Astrocyte (in vitro differentiated cells and primary cell): ENCODE data around the gene SLC18A3. TPM values are rescaled to one million over a fixed set of nuclear protein-coding genes. Genes with fewer than 3 reads are reported as not detected.

ENCODE experiments used
- DNase-seq: peaks from one replicate; pipeline ENCODE4 v3.0.0-alpha.2; 2010; ENCODE audit warnings: low read depth
- FAIRE-seq: peaks from 2 replicates; lab custom pipeline; 2011; peaks lifted over from hg19 to GRCh38; lab: Jason Lieb, UNC
- H2AFZ ChIP-seq: 2 replicates; pipeline ENCODE4 v1.6.0; 2012; ENCODE audit warnings: low read depth, low read length, inconsistent platforms
- H3K27ac ChIP-seq: 2 replicates; pipeline ENCODE4 v1.5.1; 2011; ENCODE audit warnings: low read depth, low read length, inconsistent platforms
- H3K27me3 ChIP-seq: 2 replicates; pipeline ENCODE4 v1.6.0; 2011; ENCODE audit warnings: low read length, inconsistent platforms; ENCODE audit not compliant: insufficient read depth
- H3K36me3 ChIP-seq: 2 replicates; pipeline ENCODE4 v1.5.1; 2011; ENCODE audit warnings: low read length, inconsistent platforms; ENCODE audit not compliant: insufficient read depth
- H3K4me1 ChIP-seq: 2 replicates; pipeline ENCODE4 v1.5.1; 2011; ENCODE audit warnings: low read length, inconsistent platforms; ENCODE audit not compliant: insufficient read depth
- H3K4me2 ChIP-seq: 2 replicates; pipeline ENCODE4 v1.6.0; 2012; ENCODE audit warnings: low read length, inconsistent platforms
- H3K4me3 ChIP-seq: 2 replicates; pipeline ENCODE4 v1.5.1; 2011; ENCODE audit warnings: low read depth, mild to moderate bottlenecking, low read length, inconsistent platforms; ENCODE audit not compliant: insufficient read depth
- H3K79me2 ChIP-seq: 2 replicates; pipeline ENCODE4 v1.6.0; 2012; ENCODE audit warnings: mild to moderate bottlenecking, low read length, inconsistent platforms; ENCODE audit not compliant: insufficient read depth
- H3K9ac ChIP-seq: 2 replicates; pipeline ENCODE4 v1.6.0; 2012; ENCODE audit warnings: mild to moderate bottlenecking, low read length, inconsistent platforms
- H3K9me3 ChIP-seq: 2 replicates; pipeline ENCODE4 v1.5.1; 2012; ENCODE audit warnings: low read depth, mild to moderate bottlenecking, low read length, inconsistent platforms; ENCODE audit not compliant: insufficient read depth
- H4K20me1 ChIP-seq: 2 replicates; pipeline ENCODE4 v1.6.0; 2012; ENCODE audit warnings: low read length, inconsistent platforms; ENCODE audit not compliant: insufficient read depth
- H3K27ac Mint-ChIP-seq: one replicate; pipeline ENCODE4 v1.8.0; 2021; ENCODE audit warnings: mild to moderate bottlenecking, mixed read lengths; ENCODE audit not compliant: unreplicated experiment
- H3K27me3 Mint-ChIP-seq: one replicate; pipeline ENCODE4 v1.8.0; 2021; ENCODE audit warnings: low read depth, mixed read lengths; ENCODE audit not compliant: unreplicated experiment
- H3K36me3 Mint-ChIP-seq: one replicate; pipeline ENCODE4 v1.8.0; 2021; ENCODE audit warnings: low read depth, mixed read lengths; ENCODE audit not compliant: unreplicated experiment
- H3K4me1 Mint-ChIP-seq: one replicate; pipeline ENCODE4 v1.8.0; 2021; ENCODE audit warnings: low read depth, mixed read lengths; ENCODE audit not compliant: unreplicated experiment
- H3K4me3 Mint-ChIP-seq: one replicate; pipeline ENCODE4 v1.8.0; 2021; ENCODE audit warnings: mild to moderate bottlenecking, moderate library complexity, mixed read lengths; ENCODE audit not compliant: unreplicated experiment
- H3K9me3 Mint-ChIP-seq: one replicate; pipeline ENCODE4 v1.8.0; 2021; ENCODE audit warnings: mild to moderate bottlenecking, mixed read lengths; ENCODE audit not compliant: unreplicated experiment
- EZH2 ChIP-seq: IDR thresholded peaks from 2 replicates; pipeline ENCODE4 v1.6.1; 2012; ENCODE audit warnings: mild to moderate bottlenecking, low read length, inconsistent platforms; ENCODE audit not compliant: insufficient read depth
- total RNA-seq: library from RNA; stranded (reverse); gene quantifications from 2 replicates; pipeline ENCODE4 v1.2.1, GENCODE V29; 2021
- TF ChIP-seq, protein P1 (sequence below): IDR thresholded peaks from 2 replicates; pipeline ENCODE4 v1.5.1; 2011; ENCODE audit warnings: low read depth, mild to moderate bottlenecking, inconsistent platforms, low read length, moderate library complexity; ENCODE audit not compliant: insufficient read depth

SLC18A3 gene
- total RNA-seq, 1 donor from 2014 or later = 4.6 TPM

- H3K4me2 ChIP-seq = no peak overlapping the region
- H3K27ac ChIP-seq = no peak overlapping the region
- Mint-ChIP-seq H3K27ac (no peak overlapping the region), H3K36me3 (no peaks in the 10 kb centered on the region), H3K9me3 (peaks cover 6% of the 10 kb centered on the region), H3K4me3 (no peak overlapping the region), H3K4me1 (no peaks in the 10 kb centered on the region), H3K27me3 (peaks cover 40% of the 10 kb centered on the region)
- no peaks in the 10 kb centered on the region for H3K27me3 ChIP-seq
- FAIRE-seq (no peak), DNase-seq (no peak)
- H3K79me2 ChIP-seq = no peaks in the 10 kb centered on the region
- TF ChIP-seq, protein P1, sequence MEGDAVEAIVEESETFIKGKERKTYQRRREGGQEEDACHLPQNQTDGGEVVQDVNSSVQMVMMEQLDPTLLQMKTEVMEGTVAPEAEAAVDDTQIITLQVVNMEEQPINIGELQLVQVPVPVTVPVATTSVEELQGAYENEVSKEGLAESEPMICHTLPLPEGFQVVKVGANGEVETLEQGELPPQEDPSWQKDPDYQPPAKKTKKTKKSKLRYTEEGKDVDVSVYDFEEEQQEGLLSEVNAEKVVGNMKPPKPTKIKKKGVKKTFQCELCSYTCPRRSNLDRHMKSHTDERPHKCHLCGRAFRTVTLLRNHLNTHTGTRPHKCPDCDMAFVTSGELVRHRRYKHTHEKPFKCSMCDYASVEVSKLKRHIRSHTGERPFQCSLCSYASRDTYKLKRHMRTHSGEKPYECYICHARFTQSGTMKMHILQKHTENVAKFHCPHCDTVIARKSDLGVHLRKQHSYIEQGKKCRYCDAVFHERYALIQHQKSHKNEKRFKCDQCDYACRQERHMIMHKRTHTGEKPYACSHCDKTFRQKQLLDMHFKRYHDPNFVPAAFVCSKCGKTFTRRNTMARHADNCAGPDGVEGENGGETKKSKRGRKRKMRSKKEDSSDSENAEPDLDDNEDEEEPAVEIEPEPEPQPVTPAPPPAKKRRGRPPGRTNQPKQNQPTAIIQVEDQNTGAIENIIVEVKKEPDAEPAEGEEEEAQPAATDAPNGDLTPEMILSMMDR = no peak
- TF ChIP-seq EZH2 = no peak
- no peak overlapping the region for H2AFZ ChIP-seq
- no peaks in the 10 kb centered on the region for H4K20me1 ChIP-seq
- H3K4me1 ChIP-seq = no peaks in the 10 kb centered on the region
- no peaks in the 10 kb centered on the region for H3K36me3 ChIP-seq
- no peak overlapping the region for H3K9ac ChIP-seq
- H3K4me3 ChIP-seq = no peak overlapping the region
- no peaks in the 10 kb centered on the region for H3K9me3 ChIP-seq
Measured at GRCh38 chr10:49656845-49657493, 46.9 kb downstream of the SLC18A3 start.

DNA sequence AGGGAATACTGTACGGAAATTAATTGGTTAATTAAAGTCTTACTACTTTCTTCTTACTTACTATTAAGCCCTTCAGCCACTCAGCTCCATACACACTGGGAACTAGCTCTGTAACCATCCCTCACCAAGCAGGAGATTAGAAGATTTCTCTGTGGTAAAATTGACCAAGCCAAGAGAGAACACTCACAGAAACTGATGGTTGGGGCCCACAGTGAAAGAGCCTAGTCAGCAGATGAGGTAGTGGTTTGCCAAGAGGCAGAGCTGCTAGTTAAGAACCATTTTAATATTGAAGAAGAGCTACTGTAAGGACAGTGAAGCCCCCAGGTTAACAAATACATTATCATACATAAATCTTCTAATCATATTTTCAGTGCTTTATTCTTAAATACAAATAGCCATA, 47.5 kb downstream of the SLC18A3 start:
- Mint-ChIP-seq H3K9me3 (peaks cover 6% of the 10 kb centered on the region), H3K4me3 (no peak overlapping the region), H3K36me3 (no peaks in the 10 kb centered on the region), H3K27me3 (peaks cover 40% of the 10 kb centered on the region), H3K27ac (no peak overlapping the region), H3K4me1 (no peaks in the 10 kb centered on the region)
- no peaks in the 10 kb centered on the region for H4K20me1 ChIP-seq
- H3K36me3 ChIP-seq = no peaks in the 10 kb centered on the region
- no peaks in the 10 kb centered on the region for H3K9me3 ChIP-seq
- FAIRE-seq (no peak), DNase-seq (no peak)
- H3K4me3 ChIP-seq = no peak overlapping the region
- no peak overlapping the region for H3K9ac ChIP-seq
- no peak overlapping the region for H3K27ac ChIP-seq
- no peaks in the 10 kb centered on the region for H3K79me2 ChIP-seq
- H3K27me3 ChIP-seq = no peaks in the 10 kb centered on the region
- no peak overlapping the region for H2AFZ ChIP-seq
- no peak overlapping the region for H3K4me2 ChIP-seq
- no peaks in the 10 kb centered on the region for H3K4me1 ChIP-seq
- TF ChIP-seq, protein P1 = no peak
- TF ChIP-seq EZH2 = no peak

DNA sequence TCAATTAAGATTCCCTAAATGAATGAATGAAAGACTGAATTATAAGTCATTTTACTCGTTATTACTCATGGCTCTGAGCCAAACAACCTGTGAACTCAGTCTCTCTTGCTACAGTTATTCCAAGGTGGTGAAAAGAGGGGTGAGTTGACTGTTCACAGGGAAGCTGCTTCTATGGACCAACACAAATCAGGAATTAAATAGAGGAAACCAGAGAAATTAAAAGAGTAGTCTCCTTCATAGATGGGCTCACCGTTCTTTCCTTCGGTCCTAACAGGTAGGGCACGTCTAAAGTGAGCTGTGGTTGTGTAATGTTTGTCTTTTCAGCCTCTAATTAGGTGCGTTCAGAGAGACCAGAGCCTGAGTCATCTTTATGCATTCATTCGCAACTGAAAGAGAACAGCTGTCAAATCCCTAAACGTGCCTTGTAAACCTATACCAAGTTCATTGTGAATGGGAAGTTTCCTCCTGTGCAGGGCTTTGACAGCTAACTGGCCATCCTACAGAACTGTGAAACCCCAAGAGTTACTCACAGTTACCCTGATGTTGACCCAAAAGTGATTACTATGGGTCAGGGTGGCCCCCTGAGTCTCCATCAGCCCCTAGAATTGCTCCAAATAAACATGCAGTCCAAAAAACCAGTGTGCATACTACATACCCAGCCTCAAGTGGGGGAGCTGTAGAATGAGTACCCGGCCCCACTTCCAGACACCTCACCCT, 51.2 kb downstream of the SLC18A3 start:
- TF ChIP-seq, protein P1 = no peak
- TF ChIP-seq EZH2 = no peak
- Histone ChIP-seq H3K4me2 (no peak overlapping the region), H3K9ac (no peak overlapping the region), H3K4me3 (no peak overlapping the region), H4K20me1 (no peaks in the 10 kb centered on the region), H3K79me2 (no peaks in the 10 kb centered on the region), H2AFZ (no peak overlapping the region), H3K27me3 (peaks cover 2% of the 10 kb centered on the region), H3K36me3 (no peaks in the 10 kb centered on the region), H3K4me1 (no peaks in the 10 kb centered on the region), H3K9me3 (no peaks in the 10 kb centered on the region), H3K27ac (no peak overlapping the region)
- DNase-seq = no peak
- peaks cover 50% of the 10 kb centered on the region for H3K27me3 Mint-ChIP-seq
- FAIRE-seq = no peak
- H3K9me3 Mint-ChIP-seq = peaks cover 6% of the 10 kb centered on the region
- H3K4me1 Mint-ChIP-seq = no peaks in the 10 kb centered on the region
- H3K36me3 Mint-ChIP-seq = no peaks in the 10 kb centered on the region
- no peak overlapping the region for H3K4me3 Mint-ChIP-seq
- H3K27ac Mint-ChIP-seq = no peak overlapping the region
